ENCODE results near the gene HS2ST1. TPM values are rescaled to one million over a fixed set of nuclear protein-coding genes. Genes with fewer than 3 reads are reported as not detected.
"Not testable (repeated sequence)": the region's sequence is repeated elsewhere in the genome, so short reads cannot be mapped to it uniquely, and the experiment has no call there.

The HS2ST1 gene
- total and polyA plus RNA-seq, 7 donors: 2.4 to 13.7 (median 10.0) TPM

DNA sequence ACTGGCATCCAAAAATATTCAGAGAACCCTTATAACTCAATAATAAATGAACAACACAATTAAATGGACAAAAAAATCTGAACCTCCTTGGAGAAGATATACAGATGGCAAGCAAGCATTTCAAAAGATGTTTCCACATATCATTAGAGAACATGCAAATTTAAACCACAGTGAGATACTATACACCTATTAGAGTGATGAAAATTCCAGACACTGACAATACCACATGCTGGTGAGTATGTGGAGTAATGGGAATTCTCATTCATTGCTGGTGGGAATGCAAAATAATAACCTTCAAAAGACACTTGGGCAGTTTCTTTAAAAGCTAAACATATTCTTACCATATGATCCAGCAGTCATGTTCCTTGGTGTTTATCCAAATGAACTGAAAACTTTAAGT is 46.1 kb downstream of the HS2ST1 start:
- H3K36me3 ChIP-seq: no peaks in the 10 kb centered on the region
- H3K9me3 ChIP-seq: no peaks in the 10 kb centered on the region
- H3K27ac ChIP-seq: no peak overlapping the region
- TF ChIP-seq EP300 (IDR thresholded peaks at IDR 0.05) (no peak), POLR2AphosphoS5 (IDR thresholded peaks at IDR 0.05) (no peak), POLR2A (IDR thresholded peaks at IDR 0.05) (no peak)
- TF ChIP-seq, protein P1, sequence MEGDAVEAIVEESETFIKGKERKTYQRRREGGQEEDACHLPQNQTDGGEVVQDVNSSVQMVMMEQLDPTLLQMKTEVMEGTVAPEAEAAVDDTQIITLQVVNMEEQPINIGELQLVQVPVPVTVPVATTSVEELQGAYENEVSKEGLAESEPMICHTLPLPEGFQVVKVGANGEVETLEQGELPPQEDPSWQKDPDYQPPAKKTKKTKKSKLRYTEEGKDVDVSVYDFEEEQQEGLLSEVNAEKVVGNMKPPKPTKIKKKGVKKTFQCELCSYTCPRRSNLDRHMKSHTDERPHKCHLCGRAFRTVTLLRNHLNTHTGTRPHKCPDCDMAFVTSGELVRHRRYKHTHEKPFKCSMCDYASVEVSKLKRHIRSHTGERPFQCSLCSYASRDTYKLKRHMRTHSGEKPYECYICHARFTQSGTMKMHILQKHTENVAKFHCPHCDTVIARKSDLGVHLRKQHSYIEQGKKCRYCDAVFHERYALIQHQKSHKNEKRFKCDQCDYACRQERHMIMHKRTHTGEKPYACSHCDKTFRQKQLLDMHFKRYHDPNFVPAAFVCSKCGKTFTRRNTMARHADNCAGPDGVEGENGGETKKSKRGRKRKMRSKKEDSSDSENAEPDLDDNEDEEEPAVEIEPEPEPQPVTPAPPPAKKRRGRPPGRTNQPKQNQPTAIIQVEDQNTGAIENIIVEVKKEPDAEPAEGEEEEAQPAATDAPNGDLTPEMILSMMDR (IDR thresholded peaks at IDR 0.05): no peak
- no peak for DNase-seq
- H3K27me3 ChIP-seq: no peaks in the 10 kb centered on the region
- intact Hi-C loops (cut with DNase I): no loop called here
- H3K4me1 ChIP-seq: no peaks in the 10 kb centered on the region
- H3K4me3 ChIP-seq: no peak overlapping the region

DNA sequence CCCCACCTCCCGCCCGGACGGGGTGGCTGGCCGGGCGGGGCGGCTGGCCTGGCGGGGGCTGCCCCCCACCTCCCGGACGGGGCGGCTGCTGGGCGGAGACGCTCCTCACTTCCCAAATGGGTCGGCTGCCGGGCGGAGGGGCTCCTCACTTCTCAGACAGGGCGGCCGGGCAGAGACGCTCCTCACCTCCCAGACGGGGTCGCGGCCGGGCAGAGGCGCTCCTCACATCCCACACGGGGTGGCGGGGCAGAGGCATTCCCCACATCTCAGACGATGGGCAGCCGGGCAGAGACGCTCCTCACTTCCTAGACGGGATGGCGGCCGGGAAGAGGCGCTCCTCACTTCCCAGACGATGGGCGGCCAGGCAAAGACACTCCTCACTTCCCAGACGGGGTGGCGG is 49.4 kb downstream of the HS2ST1 start:
- H3K4me1 ChIP-seq; DNase-seq; H3K27ac ChIP-seq; H3K9me3 ChIP-seq; H3K27me3 ChIP-seq; H3K4me3 ChIP-seq; H3K36me3 ChIP-seq; intact Hi-C loops (cut with DNase I): not testable (repeated sequence)
- WGBS, 2 donors: 94 to 96% methylated on average over 36 of the region's 36 CpGs

DNA sequence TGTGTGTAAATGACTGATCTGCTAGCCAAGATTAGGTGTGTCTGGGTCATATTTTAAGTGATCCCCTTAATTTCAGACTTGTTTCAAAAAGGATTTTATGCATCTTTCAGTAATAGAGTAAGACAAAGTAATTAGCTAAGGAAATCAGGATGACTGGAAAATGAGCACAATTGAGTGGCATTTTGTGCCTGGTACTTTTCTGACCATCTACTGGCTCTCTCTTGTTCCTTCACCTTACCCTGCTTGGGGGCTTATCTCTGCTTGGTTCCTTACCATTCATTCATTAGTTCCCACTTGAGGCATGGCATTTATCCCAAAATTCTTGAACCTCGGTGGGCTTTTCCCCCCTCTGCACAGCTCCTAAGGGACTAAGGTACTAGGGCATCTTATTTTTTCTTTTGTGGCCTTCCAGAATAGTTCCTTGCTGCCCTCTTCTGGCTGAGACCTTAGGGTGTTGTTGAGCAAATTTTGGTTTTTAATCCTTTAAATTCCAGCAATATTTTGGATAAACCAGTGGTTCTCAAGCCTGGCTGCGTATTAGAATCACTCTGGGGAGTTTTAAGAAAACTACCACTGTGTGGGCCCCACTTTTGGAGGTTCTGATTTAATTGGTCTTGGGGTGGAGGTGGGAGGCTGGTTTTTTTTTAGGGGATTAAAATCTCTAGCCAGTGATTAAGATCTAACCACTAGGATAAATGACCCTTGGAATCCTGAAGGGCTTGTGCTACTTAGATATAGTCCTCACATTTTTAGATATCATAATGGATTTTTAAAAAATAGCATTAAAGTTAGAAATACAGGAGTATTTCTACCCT is 50.8 kb downstream of the HS2ST1 start:
- no peaks in the 10 kb centered on the region for H3K4me1 ChIP-seq
- TF ChIP-seq, protein P1 (IDR thresholded peaks at IDR 0.05): peak in 3 of 4 experiments; percentile 32 to 52 (median 38)
- TF ChIP-seq EP300 (IDR thresholded peaks at IDR 0.05): no peak
- no peak overlapping the region for H3K4me3 ChIP-seq
- H3K27ac ChIP-seq: no peak overlapping the region
- H3K27me3 ChIP-seq: no peaks in the 10 kb centered on the region
- intact Hi-C loops (cut with DNase I): loop anchor here (1.0 kb wide), 1 partner anchor 132 kb away; no protein-coding TSS in a partner anchor
- 39 to 46% methylated on average over 2 of the region's 2 CpGs for WGBS, 2 donors
- no peaks in the 10 kb centered on the region for H3K36me3 ChIP-seq
- no peaks in the 10 kb centered on the region for H3K9me3 ChIP-seq
- DNase-seq: no peak

DNA sequence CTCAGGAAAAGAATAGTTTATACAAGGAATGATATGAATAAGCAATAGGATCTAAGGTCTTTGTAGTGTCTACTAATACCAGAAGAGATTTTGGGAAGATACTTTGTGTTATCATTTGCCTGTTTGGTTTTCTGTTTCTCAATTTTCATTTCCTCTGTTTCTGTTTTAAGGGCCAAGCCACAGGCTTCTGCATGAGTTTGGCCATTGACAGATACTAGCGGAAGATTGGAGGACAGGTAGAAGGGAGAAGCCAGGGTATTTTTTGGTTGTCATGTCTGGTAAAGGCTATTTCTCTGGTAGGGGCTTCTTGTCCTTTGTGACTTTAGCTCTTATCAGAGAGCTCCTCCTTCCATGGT is 51.4 kb downstream of the HS2ST1 start:
- Histone ChIP-seq H3K36me3 (no peaks in the 10 kb centered on the region), H3K27me3 (no peaks in the 10 kb centered on the region), H3K27ac (no peak overlapping the region), H3K9me3 (no peaks in the 10 kb centered on the region), H3K4me1 (no peaks in the 10 kb centered on the region), H3K4me3 (no peak overlapping the region)
- DNase-seq: no peak
- no peak for TF ChIP-seq EP300 (IDR thresholded peaks at IDR 0.05)
- intact Hi-C loops (cut with DNase I): loop anchor here (1.0 kb wide), 1 partner anchor 133 kb away; no protein-coding TSS in a partner anchor
- WGBS, 2 donors: 88 to 94% methylated on average over 1 of the region's 1 CpG

DNA sequence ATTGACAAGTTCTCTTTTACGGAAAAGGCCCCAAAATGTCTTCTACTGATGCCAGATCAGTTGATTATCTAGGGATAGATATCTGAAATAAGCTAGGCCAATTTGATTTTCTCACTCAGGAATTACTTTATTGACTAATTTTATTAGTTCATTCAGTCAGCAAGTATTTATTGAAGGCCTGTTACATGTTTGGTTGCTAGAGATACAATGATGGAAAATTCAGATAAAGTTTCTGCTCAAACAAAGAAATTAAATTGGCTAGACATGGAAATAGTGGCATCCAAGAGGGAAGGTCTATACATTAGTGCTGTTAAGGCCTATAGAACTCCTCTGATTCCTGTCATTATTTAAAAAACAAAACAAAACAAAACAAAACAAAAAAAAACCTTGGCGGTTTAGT is 56.5 kb downstream of the HS2ST1 start:
- H3K9me3 ChIP-seq: no peaks in the 10 kb centered on the region
- H3K4me3 ChIP-seq: no peak overlapping the region
- no peak overlapping the region for H3K27ac ChIP-seq
- intact Hi-C loops (cut with DNase I): no loop called here
- no peak for DNase-seq
- WGBS, 2 donors: 49 to 72% methylated on average over 2 of the region's 2 CpGs
- no peak for TF ChIP-seq EP300 (IDR thresholded peaks at IDR 0.05)
- no peak for TF ChIP-seq POLR2A (IDR thresholded peaks at IDR 0.05)
- TF ChIP-seq, protein P1 (IDR thresholded peaks at IDR 0.05): no peak
- TF ChIP-seq POLR2AphosphoS5 (IDR thresholded peaks at IDR 0.05): no peak
- no peaks in the 10 kb centered on the region for H3K27me3 ChIP-seq
- H3K36me3 ChIP-seq: no peaks in the 10 kb centered on the region
- peaks cover 0 to 10% (median 2%) of the 10 kb centered on the region in 4 donors for H3K4me1 ChIP-seq

DNA sequence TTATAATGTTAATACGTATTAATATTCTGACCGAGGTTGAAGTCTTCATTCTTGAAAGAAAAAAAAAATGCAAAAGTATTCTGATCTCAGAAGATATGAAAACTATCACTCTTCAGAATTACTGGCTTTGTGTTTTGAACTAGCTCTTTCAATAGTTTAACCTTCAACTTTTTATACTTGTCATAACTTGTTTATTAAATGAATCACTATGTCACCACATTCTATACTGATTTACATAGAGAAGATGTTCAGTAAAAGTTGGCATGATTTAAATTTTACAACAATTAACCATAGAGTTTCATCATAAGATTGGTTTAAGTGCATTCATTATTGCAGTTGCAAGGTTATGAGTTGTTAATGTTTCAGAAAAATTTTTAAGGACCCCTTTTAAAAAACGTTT is 57.3 kb downstream of the HS2ST1 start:
- Histone ChIP-seq H3K9me3 (no peaks in the 10 kb centered on the region), H3K36me3 (no peaks in the 10 kb centered on the region), H3K4me3 (no peak overlapping the region), H3K27ac (no peak overlapping the region), H3K4me1 (peaks cover 0 to 10% (median 2%) of the 10 kb centered on the region in 4 donors), H3K27me3 (no peaks in the 10 kb centered on the region)
- intact Hi-C loops (cut with DNase I): no loop called here
- 66 to 76% methylated on average over 3 of the region's 3 CpGs for WGBS, 2 donors
- no peak for TF ChIP-seq POLR2A (IDR thresholded peaks at IDR 0.05)
- no peak for TF ChIP-seq EP300 (IDR thresholded peaks at IDR 0.05)
- no peak for TF ChIP-seq POLR2AphosphoS5 (IDR thresholded peaks at IDR 0.05)
- DNase-seq: no peak

Measured in sigmoid colon (tissue), 7 donors.